ENCODE data around the gene ZNF653.

DNA sequence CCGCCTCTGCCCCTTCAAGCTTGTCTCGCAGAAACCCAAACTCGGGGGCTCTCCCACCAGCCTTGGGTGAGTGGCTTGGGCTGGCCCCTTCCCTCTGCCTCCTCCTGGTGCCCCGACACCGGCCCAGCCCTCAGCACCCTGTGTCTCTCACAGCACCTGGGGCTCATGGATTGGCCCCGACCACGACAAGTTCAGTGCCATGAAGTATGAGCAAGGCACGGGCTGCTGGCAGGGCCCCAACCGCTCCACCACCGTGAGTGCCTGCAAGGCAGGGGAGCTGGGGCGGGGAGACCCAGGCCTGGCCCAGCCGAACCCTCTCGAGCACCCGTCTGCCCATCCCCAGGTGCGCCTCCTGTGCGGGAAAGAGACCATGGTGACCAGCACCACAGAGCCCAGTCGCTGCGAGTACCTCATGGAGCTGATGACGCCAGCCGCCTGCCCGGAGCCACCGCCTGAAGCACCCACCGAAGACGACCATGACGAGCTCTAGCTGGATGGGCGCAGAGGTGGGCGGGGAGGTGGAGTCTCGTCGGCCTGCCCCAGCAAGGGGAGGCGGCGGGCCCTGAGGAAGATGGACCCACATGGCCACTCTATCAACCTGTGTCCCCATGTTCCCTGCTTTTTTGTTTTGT lies 56.6 kb downstream of the ZNF653 start:
- TF ChIP-seq, protein P1, sequence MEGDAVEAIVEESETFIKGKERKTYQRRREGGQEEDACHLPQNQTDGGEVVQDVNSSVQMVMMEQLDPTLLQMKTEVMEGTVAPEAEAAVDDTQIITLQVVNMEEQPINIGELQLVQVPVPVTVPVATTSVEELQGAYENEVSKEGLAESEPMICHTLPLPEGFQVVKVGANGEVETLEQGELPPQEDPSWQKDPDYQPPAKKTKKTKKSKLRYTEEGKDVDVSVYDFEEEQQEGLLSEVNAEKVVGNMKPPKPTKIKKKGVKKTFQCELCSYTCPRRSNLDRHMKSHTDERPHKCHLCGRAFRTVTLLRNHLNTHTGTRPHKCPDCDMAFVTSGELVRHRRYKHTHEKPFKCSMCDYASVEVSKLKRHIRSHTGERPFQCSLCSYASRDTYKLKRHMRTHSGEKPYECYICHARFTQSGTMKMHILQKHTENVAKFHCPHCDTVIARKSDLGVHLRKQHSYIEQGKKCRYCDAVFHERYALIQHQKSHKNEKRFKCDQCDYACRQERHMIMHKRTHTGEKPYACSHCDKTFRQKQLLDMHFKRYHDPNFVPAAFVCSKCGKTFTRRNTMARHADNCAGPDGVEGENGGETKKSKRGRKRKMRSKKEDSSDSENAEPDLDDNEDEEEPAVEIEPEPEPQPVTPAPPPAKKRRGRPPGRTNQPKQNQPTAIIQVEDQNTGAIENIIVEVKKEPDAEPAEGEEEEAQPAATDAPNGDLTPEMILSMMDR (IDR thresholded peaks at IDR 0.05) = no peak
- no peak for TF ChIP-seq POLR2A (IDR thresholded peaks at IDR 0.05)

Measured in right lobe of liver (tissue), 4 donors.